ENCODE data around the gene MTA1. TPM values are rescaled to one million over a fixed set of nuclear protein-coding genes. Genes with fewer than 3 reads are reported as not detected.

Gene MTA1
- total and polyA plus RNA-seq, 8 donors = 24.9 to 183 (median 54.1) TPM

DNA sequence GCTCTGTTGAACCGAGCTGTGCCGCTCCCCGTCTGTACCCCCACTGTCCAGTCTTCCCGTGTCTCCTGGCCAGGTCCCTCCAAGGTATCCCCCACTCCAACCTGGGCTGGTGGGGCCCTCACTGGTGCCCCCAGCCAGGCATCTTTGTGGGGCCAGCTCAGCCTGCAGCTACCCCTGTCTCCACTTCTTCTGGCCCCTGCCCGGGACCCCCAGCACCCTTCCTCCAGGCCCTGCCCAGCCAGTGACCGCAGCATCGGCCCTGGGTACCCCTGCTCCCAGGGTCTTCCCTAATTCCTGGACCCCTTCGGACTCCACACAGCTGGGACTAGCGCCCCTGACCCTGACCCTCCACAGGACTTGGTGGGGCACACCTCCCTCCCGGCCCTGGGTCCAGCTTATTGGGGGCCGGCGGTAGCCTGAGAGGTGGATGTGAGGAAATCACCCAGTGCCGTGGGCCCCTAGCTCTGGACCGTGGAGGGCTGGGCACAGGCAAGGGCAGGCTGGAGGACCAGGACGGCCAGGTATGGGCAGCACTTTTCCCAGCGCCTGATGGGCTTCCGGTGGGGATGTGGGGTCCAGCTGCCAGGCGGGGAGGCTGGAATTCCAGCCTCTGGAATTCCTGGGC is 63.0 kb downstream of the MTA1 start:
- TF ChIP-seq POLR2A (IDR thresholded peaks at IDR 0.05) (no peak), POLR2AphosphoS5 (IDR thresholded peaks at IDR 0.05) (no peak), EP300 (IDR thresholded peaks at IDR 0.05) (no peak)
- TF ChIP-seq, protein P1, sequence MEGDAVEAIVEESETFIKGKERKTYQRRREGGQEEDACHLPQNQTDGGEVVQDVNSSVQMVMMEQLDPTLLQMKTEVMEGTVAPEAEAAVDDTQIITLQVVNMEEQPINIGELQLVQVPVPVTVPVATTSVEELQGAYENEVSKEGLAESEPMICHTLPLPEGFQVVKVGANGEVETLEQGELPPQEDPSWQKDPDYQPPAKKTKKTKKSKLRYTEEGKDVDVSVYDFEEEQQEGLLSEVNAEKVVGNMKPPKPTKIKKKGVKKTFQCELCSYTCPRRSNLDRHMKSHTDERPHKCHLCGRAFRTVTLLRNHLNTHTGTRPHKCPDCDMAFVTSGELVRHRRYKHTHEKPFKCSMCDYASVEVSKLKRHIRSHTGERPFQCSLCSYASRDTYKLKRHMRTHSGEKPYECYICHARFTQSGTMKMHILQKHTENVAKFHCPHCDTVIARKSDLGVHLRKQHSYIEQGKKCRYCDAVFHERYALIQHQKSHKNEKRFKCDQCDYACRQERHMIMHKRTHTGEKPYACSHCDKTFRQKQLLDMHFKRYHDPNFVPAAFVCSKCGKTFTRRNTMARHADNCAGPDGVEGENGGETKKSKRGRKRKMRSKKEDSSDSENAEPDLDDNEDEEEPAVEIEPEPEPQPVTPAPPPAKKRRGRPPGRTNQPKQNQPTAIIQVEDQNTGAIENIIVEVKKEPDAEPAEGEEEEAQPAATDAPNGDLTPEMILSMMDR (IDR thresholded peaks at IDR 0.05) = no peak
- peaks cover 0 to 18% (median 4%) of the 10 kb centered on the region in 4 donors for H3K36me3 ChIP-seq
- DNase-seq = no peak
- intact Hi-C loops (cut with DNase I; ENCODE audit: low total_unique reads) = no loop called here
- H3K27me3 ChIP-seq = peaks cover 0 to 65% (median 23%) of the 10 kb centered on the region in 3 donors
- H3K4me3 ChIP-seq = peak overlapping the region in 1 of 4 donors; percentile 41
- no peaks in the 10 kb centered on the region for H3K9me3 ChIP-seq
- peaks cover 62 to 97% (median 82%) of the 10 kb centered on the region in 4 donors for H3K4me1 ChIP-seq
- H3K27ac ChIP-seq = peak overlapping the region; percentile 48 to 95 (median 91)
- 55 to 72% (median 71%) methylated on average over 13 to 18 of the region's 18 CpGs for WGBS, 5 donors

- 46 to 85% (median 55%) methylated on average over 14 to 18 of the region's 18 CpGs for WGBS, 5 donors
- intact Hi-C loops (cut with DNase I; ENCODE audit: low total_unique reads) = no loop called here
- Histone ChIP-seq H3K27me3 (peaks cover 0 to 65% (median 15%) of the 10 kb centered on the region in 3 donors), H3K4me1 (peaks cover 71 to 98% (median 83%) of the 10 kb centered on the region in 4 donors), H3K36me3 (peaks cover 0 to 14% (median 4%) of the 10 kb centered on the region in 4 donors), H3K27ac (peak overlapping the region; percentile 48 to 95 (median 91)), H3K4me3 (no peak overlapping the region), H3K9me3 (no peaks in the 10 kb centered on the region)
- peak in 1 of 2 donors; percentile 71 for DNase-seq
- TF ChIP-seq POLR2A (IDR thresholded peaks at IDR 0.05) (no peak), EP300 (IDR thresholded peaks at IDR 0.05) (no peak), POLR2AphosphoS5 (IDR thresholded peaks at IDR 0.05) (no peak)
- TF ChIP-seq, protein P1 (IDR thresholded peaks at IDR 0.05) = no peak
Observed at GRCh38 chr14:105483300-105484068, 63.9 kb downstream of the MTA1 start.

DNA sequence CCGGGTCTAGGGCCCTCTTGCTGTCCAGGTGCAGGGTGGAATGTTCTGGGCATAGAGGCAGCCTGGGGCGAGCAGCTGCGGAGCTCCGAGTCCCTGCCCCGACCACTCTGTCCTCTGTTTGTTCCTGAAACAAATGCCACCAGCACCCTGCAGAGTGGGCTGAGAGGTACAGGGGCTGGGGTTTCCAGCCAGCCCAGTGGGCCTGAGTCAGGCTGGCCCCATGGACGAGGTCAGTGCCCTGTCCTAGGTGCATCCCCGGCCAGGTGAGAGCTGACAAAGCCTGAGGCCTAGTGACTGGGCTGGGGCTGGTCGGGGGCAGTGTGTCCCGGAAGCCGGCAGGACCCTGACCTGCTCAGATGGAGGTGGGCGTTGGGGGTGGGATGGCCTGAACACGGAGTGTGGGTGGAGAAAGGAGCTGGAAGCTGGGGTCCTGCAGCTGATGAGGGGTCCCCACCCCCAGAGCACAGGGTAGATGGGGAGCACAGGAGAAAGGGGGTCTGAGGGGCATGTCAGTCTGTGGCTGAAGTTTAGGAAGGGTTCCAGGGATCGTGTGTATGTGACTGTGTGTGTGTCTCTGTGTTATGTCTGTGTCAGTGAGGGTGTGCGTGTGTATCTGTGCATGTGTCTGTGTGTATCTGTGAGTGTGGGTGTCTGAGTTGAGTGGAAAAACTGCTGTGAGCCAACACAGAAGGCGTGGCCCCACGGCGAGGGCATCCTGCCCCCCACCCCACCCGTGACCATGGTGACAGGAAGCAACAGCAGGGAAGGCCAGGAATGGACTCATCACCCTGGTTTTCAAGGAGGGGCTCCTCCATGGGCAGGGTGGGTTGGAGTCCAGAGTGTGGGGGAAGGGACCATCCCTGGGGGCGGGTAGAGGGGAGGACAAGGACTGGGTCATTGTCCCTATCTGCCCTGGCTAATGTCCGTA is 64.7 kb downstream of the MTA1 start:
- H3K27ac ChIP-seq = peak overlapping the region in 2 of 5 donors; percentile 91 to 95
- H3K4me1 ChIP-seq = peaks cover 79 to 99% (median 88%) of the 10 kb centered on the region in 4 donors
- DNase-seq = peak in 1 of 2 donors; percentile 79
- TF ChIP-seq POLR2A (IDR thresholded peaks at IDR 0.05) (no peak), EP300 (IDR thresholded peaks at IDR 0.05) (no peak)
- H3K36me3 ChIP-seq = peaks cover 0 to 6% (median 2%) of the 10 kb centered on the region in 4 donors
- WGBS, 5 donors = 64 to 75% (median 72%) methylated on average over 19 to 20 of the region's 20 CpGs
- no peak overlapping the region for H3K4me3 ChIP-seq
- intact Hi-C loops (cut with DNase I; ENCODE audit: low total_unique reads) = no loop called here
- H3K27me3 ChIP-seq = peaks cover 0 to 62% (median 10%) of the 10 kb centered on the region in 3 donors
- no peaks in the 10 kb centered on the region for H3K9me3 ChIP-seq

- H3K36me3 ChIP-seq = no peaks in the 10 kb centered on the region
- H3K4me3 ChIP-seq = no peak overlapping the region
- 87 to 90% (median 88%) methylated on average over 11 to 16 of the region's 16 CpGs for WGBS, 5 donors
- peaks cover 0 to 55% (median 10%) of the 10 kb centered on the region in 3 donors for H3K27me3 ChIP-seq
- no peaks in the 10 kb centered on the region for H3K9me3 ChIP-seq
- DNase-seq = no peak
- TF ChIP-seq POLR2AphosphoS5 (IDR thresholded peaks at IDR 0.05) = no peak
- TF ChIP-seq POLR2A (IDR thresholded peaks at IDR 0.05) = no peak
- TF ChIP-seq, protein P1 (IDR thresholded peaks at IDR 0.05) = no peak
- peak overlapping the region in 1 of 5 donors; percentile 95 for H3K27ac ChIP-seq
- peaks cover 86 to 99% (median 94%) of the 10 kb centered on the region in 4 donors for H3K4me1 ChIP-seq
- intact Hi-C loops (cut with DNase I; ENCODE audit: low total_unique reads) = no loop called here
Observed at GRCh38 chr14:105484997-105485393, 65.4 kb downstream of the MTA1 start.

All from stomach (tissue), 9 donors.